Measurements from ENCODE around the gene NINL.

The NINL gene

GRCh38 chr20:25460566-25461280 is 124.6 kb downstream of the NINL start:
- DNase-seq: peak; percentile 50

GRCh38 chr20:25459916-25460535 is 125.3 kb downstream of the NINL start:
- no peak for DNase-seq

GRCh38 chr20:25459111-25459830 is 126.1 kb downstream of the NINL start:
- peak; percentile 43 for DNase-seq

- no peak for DNase-seq
Observed at GRCh38 chr20:25457886-25458680, 127.2 kb downstream of the NINL start.

- DNase-seq: no peak
Observed at GRCh38 chr20:25454153-25454900, 131.0 kb downstream of the NINL start.

- DNase-seq: no peak
Observed at GRCh38 chr20:25453035-25453810, 132.1 kb downstream of the NINL start.

- DNase-seq: no peak
Observed at GRCh38 chr20:25452333-25452732, 133.0 kb downstream of the NINL start.

- no peak for DNase-seq
Observed at GRCh38 chr20:25447671-25448070, 137.7 kb downstream of the NINL start.

GRCh38 chr20:25444556-25444955 is 140.8 kb downstream of the NINL start:
- no peak for DNase-seq

- DNase-seq: no peak
Observed at GRCh38 chr20:25439328-25439727, 146.0 kb downstream of the NINL start.

- peak; percentile 75 for DNase-seq
Observed at GRCh38 chr20:25437153-25437581, 148.2 kb downstream of the NINL start.

- DNase-seq: no peak
Observed at GRCh38 chr20:25424536-25424935, 160.8 kb downstream of the NINL start.

GRCh38 chr20:25422032-25422431 is 163.3 kb downstream of the NINL start:
- no peak for DNase-seq

GRCh38 chr20:25421102-25421501 is 164.2 kb downstream of the NINL start:
- no peak for DNase-seq

- no peak for DNase-seq
Observed at GRCh38 chr20:25418776-25419175, 166.6 kb downstream of the NINL start.

- no peak for DNase-seq
Observed at GRCh38 chr20:25408890-25409289, 176.4 kb downstream of the NINL start.

- no peak for DNase-seq
Observed at GRCh38 chr20:25408170-25408547, 177.2 kb downstream of the NINL start.

- peak; percentile 97 for DNase-seq
Observed at GRCh38 chr20:25407311-25408169, 177.8 kb downstream of the NINL start, which contains the start of gene GINS1. GINS1 (plus strand) TSS chr20:25407673; CDS start chr20:25407821, 148 bp downstream.
